GM11168 (cell line): ENCODE data around the gene SUFU.

Experiments used
- in situ Hi-C: fragments of 300-500 bp; cut with MboI; formaldehyde crosslinking; loops from one replicate; pipeline ENCODE4 v1.12.0; 2022; ENCODE audit warnings: low sequenced_read_pairs; ENCODE audit not compliant: unreplicated experiment

Gene SUFU

GRCh38 chr10:102677331-102678067 lies 173.7 kb downstream of the SUFU start:
- in situ Hi-C loops: no loop called here

GRCh38 chr10:102678068-102678400 lies 174.3 kb downstream of the SUFU start:
- in situ Hi-C loops: no loop called here

GRCh38 chr10:102678842-102679289 lies 175.1 kb downstream of the SUFU start:
- in situ Hi-C loops: no loop called here

- in situ Hi-C loops: no loop called here
These were observed 175.8 kb downstream of the SUFU start for GRCh38 chr10:102679596-102679995.

- in situ Hi-C loops: no loop called here
These were observed 177.9 kb downstream of the SUFU start for GRCh38 chr10:102681696-102682095.

- in situ Hi-C loops: no loop called here
These were observed 178.6 kb downstream of the SUFU start for GRCh38 chr10:102682416-102682815.

- in situ Hi-C loops: no loop called here
These were observed 179.2 kb downstream of the SUFU start for GRCh38 chr10:102682981-102683380.
